Measurements from ENCODE around the gene ZBTB21.

The ZBTB21 gene

DNA sequence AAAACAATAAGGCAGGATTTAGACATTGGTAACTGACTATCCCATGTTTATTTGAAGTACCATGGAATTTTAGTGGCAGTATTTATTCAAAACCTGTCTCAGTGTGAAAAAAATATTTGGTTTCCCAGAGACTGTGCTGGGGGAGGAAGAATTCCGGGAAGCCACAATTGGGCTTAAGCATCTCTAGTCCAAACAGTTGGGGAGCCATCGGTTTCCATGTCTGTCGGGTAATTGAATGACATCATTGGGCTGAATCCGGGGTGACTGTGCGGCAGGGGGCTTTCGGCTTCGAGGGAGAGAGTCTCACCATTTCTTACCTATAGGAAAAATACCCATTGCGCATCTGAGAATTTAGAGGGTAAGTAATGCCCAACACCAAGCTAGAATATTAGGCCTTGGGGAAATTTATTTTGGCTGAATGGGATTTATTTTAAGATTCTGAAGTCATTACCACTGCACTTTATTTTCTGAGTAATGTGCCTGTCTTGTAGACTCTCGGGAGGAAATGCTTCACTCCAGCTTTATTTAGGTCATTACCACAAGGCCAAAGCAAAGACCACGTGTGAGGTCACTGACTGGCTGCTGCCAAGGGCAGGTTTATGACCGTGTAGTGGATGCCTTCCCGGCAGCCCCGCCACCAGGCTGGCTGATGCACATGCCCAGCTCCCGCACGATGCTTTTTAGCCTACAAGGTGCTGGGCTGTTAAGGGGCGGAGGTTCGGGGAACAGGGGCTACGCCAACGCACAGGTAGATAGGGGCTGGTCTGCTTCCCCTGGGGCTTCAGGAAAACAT is 37.9 kb upstream of the ZBTB21 start (continued):
- TF ChIP-seq, protein P1, sequence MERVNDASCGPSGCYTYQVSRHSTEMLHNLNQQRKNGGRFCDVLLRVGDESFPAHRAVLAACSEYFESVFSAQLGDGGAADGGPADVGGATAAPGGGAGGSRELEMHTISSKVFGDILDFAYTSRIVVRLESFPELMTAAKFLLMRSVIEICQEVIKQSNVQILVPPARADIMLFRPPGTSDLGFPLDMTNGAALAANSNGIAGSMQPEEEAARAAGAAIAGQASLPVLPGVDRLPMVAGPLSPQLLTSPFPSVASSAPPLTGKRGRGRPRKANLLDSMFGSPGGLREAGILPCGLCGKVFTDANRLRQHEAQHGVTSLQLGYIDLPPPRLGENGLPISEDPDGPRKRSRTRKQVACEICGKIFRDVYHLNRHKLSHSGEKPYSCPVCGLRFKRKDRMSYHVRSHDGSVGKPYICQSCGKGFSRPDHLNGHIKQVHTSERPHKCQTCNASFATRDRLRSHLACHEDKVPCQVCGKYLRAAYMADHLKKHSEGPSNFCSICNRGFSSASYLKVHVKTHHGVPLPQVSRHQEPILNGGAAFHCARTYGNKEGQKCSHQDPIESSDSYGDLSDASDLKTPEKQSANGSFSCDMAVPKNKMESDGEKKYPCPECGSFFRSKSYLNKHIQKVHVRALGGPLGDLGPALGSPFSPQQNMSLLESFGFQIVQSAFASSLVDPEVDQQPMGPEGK (CRISPR knock-in tag; IDR thresholded peaks at IDR 0.05; ENCODE audit: borderline replicate concordance), result no peak
- TF ChIP-seq ESRRG (CRISPR knock-in tag; IDR thresholded peaks at IDR 0.05) (no peak), RARB (CRISPR knock-in tag; IDR thresholded peaks at IDR 0.05) (no peak), PPARA (CRISPR knock-in tag; IDR thresholded peaks at IDR 0.05; ENCODE audit: borderline replicate concordance) (no peak)

DNA sequence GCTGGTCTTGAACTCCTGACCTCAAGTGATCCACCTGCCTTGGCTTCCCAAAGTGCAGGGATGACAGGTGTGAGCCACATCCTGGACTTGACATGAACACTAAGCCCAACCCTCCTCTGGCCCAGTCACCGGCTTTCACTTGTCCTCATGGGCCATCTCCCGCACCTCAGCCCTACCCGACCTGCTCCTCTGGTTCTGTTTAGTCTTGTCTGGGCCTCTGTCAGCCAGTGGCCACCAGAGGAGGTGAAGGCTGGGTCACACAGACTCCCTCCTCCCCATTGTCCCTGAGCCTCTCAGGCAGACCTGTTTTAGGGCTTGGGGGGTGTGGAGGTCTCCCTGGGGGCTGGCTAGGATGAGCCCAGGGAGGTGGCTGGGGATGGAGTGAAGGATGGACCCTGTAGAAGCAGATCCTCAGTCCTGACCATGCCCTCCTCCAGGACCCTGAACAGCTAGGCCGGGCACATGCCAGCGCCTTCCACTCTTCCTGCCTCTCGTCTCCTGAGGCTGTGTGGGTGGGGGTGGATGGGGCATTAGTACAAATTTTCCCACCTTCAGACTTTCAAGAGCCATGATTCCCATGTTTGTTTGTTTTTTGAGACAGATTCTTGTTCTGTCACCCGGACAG is 34.8 kb upstream of the ZBTB21 start:
- ATAC-seq, result no peak
- TF ChIP-seq, protein P2, sequence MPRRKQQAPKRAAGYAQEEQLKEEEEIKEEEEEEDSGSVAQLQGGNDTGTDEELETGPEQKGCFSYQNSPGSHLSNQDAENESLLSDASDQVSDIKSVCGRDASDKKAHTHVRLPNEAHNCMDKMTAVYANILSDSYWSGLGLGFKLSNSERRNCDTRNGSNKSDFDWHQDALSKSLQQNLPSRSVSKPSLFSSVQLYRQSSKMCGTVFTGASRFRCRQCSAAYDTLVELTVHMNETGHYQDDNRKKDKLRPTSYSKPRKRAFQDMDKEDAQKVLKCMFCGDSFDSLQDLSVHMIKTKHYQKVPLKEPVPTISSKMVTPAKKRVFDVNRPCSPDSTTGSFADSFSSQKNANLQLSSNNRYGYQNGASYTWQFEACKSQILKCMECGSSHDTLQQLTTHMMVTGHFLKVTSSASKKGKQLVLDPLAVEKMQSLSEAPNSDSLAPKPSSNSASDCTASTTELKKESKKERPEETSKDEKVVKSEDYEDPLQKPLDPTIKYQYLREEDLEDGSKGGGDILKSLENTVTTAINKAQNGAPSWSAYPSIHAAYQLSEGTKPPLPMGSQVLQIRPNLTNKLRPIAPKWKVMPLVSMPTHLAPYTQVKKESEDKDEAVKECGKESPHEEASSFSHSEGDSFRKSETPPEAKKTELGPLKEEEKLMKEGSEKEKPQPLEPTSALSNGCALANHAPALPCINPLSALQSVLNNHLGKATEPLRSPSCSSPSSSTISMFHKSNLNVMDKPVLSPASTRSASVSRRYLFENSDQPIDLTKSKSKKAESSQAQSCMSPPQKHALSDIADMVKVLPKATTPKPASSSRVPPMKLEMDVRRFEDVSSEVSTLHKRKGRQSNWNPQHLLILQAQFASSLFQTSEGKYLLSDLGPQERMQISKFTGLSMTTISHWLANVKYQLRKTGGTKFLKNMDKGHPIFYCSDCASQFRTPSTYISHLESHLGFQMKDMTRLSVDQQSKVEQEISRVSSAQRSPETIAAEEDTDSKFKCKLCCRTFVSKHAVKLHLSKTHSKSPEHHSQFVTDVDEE (CRISPR knock-in tag; IDR thresholded peaks at IDR 0.05), result no peak
- TF ChIP-seq ARNTL (CRISPR knock-in tag; IDR thresholded peaks at IDR 0.05; ENCODE audit: borderline replicate concordance, low read depth) (no peak), PPARA (CRISPR knock-in tag; IDR thresholded peaks at IDR 0.05; ENCODE audit: borderline replicate concordance) (no peak), OSR1 (CRISPR knock-in tag; IDR thresholded peaks at IDR 0.05) (no peak), ZFP3 (CRISPR knock-in tag; IDR thresholded peaks at IDR 0.05) (no peak), CSDC2 (CRISPR knock-in tag; IDR thresholded peaks at IDR 0.05) (no peak), RARB (CRISPR knock-in tag; IDR thresholded peaks at IDR 0.05) (no peak), BACH2 (CRISPR knock-in tag; IDR thresholded peaks at IDR 0.05; ENCODE audit: borderline replicate concordance) (no peak), ZNF565 (CRISPR knock-in tag; conservative IDR thresholded peaks at IDR 0.05; ENCODE audit: low read depth) (no peak), ZC3H10 (CRISPR knock-in tag; IDR thresholded peaks at IDR 0.05) (no peak), TCF4 (CRISPR knock-in tag; IDR thresholded peaks at IDR 0.05; ENCODE audit: borderline replicate concordance) (no peak), TOX (CRISPR knock-in tag; IDR thresholded peaks at IDR 0.05; ENCODE audit: borderline replicate concordance) (no peak), GLIS3 (CRISPR knock-in tag; IDR thresholded peaks at IDR 0.05) (no peak), ESRRG (CRISPR knock-in tag; IDR thresholded peaks at IDR 0.05) (no peak), SNAI2 (CRISPR knock-in tag; IDR thresholded peaks at IDR 0.05) (no peak), ISL1 (CRISPR knock-in tag; IDR thresholded peaks at IDR 0.05) (no peak)
- TF ChIP-seq, protein P3, sequence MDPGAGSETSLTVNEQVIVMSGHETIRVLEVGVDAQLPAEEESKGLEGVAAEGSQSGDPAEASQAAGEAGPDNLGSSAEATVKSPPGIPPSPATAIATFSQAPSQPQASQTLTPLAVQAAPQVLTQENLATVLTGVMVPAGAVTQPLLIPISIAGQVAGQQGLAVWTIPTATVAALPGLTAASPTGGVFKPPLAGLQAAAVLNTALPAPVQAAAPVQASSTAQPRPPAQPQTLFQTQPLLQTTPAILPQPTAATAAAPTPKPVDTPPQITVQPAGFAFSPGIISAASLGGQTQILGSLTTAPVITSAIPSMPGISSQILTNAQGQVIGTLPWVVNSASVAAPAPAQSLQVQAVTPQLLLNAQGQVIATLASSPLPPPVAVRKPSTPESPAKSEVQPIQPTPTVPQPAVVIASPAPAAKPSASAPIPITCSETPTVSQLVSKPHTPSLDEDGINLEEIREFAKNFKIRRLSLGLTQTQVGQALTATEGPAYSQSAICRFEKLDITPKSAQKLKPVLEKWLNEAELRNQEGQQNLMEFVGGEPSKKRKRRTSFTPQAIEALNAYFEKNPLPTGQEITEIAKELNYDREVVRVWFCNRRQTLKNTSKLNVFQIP (CRISPR knock-in tag; IDR thresholded peaks at IDR 0.05; ENCODE audit: borderline replicate concordance, low read depth), result no peak
- TF ChIP-seq, protein P4, sequence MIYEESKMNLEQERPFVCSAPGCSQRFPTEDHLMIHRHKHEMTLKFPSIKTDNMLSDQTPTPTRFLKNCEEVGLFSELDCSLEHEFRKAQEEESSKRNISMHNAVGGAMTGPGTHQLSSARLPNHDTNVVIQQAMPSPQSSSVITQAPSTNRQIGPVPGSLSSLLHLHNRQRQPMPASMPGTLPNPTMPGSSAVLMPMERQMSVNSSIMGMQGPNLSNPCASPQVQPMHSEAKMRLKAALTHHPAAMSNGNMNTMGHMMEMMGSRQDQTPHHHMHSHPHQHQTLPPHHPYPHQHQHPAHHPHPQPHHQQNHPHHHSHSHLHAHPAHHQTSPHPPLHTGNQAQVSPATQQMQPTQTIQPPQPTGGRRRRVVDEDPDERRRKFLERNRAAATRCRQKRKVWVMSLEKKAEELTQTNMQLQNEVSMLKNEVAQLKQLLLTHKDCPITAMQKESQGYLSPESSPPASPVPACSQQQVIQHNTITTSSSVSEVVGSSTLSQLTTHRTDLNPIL (CRISPR knock-in tag; IDR thresholded peaks at IDR 0.05; ENCODE audit: low read depth), result no peak
- TF ChIP-seq, protein P5, sequence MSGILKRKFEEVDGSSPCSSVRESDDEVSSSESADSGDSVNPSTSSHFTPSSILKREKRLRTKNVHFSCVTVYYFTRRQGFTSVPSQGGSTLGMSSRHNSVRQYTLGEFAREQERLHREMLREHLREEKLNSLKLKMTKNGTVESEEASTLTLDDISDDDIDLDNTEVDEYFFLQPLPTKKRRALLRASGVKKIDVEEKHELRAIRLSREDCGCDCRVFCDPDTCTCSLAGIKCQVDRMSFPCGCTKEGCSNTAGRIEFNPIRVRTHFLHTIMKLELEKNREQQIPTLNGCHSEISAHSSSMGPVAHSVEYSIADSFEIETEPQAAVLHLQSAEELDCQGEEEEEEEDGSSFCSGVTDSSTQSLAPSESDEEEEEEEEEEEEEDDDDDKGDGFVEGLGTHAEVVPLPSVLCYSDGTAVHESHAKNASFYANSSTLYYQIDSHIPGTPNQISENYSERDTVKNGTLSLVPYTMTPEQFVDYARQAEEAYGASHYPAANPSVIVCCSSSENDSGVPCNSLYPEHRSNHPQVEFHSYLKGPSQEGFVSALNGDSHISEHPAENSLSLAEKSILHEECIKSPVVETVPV (CRISPR knock-in tag; IDR thresholded peaks at IDR 0.05), result no peak
- TF ChIP-seq, protein P1 (CRISPR knock-in tag; IDR thresholded peaks at IDR 0.05; ENCODE audit: borderline replicate concordance), result no peak
